GM12891 (cell line): ENCODE measurements around the gene PRPF18.

ENCODE experiments used
- DNase-seq: peaks from one replicate; pipeline ENCODE4 v3.0.0; 2011; ENCODE audit warnings: low spot score; ENCODE audit not compliant: insufficient read length
- FAIRE-seq: peaks from 2 replicates; lab custom pipeline; 2011; peaks lifted over from hg19 to GRCh38; lab: Jason Lieb, UNC
- PAX5 ChIP-seq: IDR thresholded peaks from 2 replicates; pipeline ENCODE4 v1.6.1; 2011; ENCODE audit warnings: low read length, moderate library complexity, mild to moderate bottlenecking; ENCODE audit not compliant: insufficient read depth, severe bottlenecking
- POLR2A ChIP-seq: IDR thresholded peaks from 2 replicates; pipeline ENCODE4 v1.6.1; 2011; ENCODE audit warnings: low read depth, low read length, control low read depth
- POLR2AphosphoS5 ChIP-seq: IDR thresholded peaks from 2 replicates; pipeline ENCODE4 v1.6.1; 2011; ENCODE audit warnings: low read depth, low read length, control low read depth
- POU2F2 ChIP-seq: IDR thresholded peaks from 2 replicates; pipeline ENCODE4 v1.6.1; 2011; ENCODE audit warnings: low read depth, mild to moderate bottlenecking, control low read depth, low read length, moderate library complexity
- SPI1 ChIP-seq: IDR thresholded peaks from 2 replicates; pipeline ENCODE4 v1.6.1; 2011; ENCODE audit warnings: low read depth, low read length, control low read depth
- TAF1 ChIP-seq: IDR thresholded peaks from 2 replicates; pipeline ENCODE4 v1.6.1; 2011; ENCODE audit warnings: low read depth, low read length, control low read depth

Gene PRPF18

GRCh38 chr10:13617116-13617515 lies 30.4 kb downstream of the PRPF18 start:
- TF ChIP-seq POU2F2 (no peak), POLR2AphosphoS5 (no peak), PAX5 (no peak), SPI1 (no peak), POLR2A (no peak), TAF1 (no peak)
- FAIRE-seq (no peak), DNase-seq (no peak)

GRCh38 chr10:13621931-13622330 lies 35.2 kb downstream of the PRPF18 start:
- no peak for FAIRE-seq
- TF ChIP-seq TAF1 (no peak), POLR2AphosphoS5 (no peak), POU2F2 (no peak), PAX5 (no peak), SPI1 (no peak), POLR2A (no peak)
- DNase-seq: no peak

DNA sequence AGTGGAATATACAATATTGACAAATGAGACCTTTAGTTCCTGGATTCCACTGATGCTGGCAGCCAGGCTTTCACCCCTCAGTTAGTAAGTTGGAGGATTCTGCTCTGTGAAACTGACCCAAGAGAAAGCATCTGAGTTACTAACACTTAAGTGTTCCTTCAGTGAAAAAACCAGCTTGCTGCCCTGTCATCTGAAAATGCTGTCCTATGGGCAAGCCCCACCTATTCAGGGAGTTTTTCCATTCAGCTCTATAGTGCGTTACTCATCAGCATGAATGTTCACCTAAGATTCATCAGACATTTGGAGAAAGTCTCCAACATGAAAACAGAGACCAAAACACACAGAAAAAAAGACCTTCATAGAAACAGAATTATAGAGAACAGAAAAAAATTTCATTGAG lies 37.9 kb downstream of the PRPF18 start:
- no peak for DNase-seq
- TF ChIP-seq POU2F2 (no peak), PAX5 (no peak), SPI1 (no peak), POLR2AphosphoS5 (no peak), TAF1 (no peak), POLR2A (no peak)
- no peak for FAIRE-seq

GRCh38 chr10:13627459-13628310 lies 40.9 kb downstream of the PRPF18 start:
- DNase-seq (no peak), FAIRE-seq (no peak)
- TF ChIP-seq TAF1: no peak
- TF ChIP-seq POU2F2: no peak
- TF ChIP-seq PAX5: no peak
- no peak for TF ChIP-seq SPI1
- no peak for TF ChIP-seq POLR2AphosphoS5
- no peak for TF ChIP-seq POLR2A

GRCh38 chr10:13628661-13629060 lies 41.9 kb downstream of the PRPF18 start:
- TF ChIP-seq SPI1: no peak
- no peak for TF ChIP-seq POU2F2
- no peak for TF ChIP-seq PAX5
- no peak for TF ChIP-seq TAF1
- TF ChIP-seq POLR2A: no peak
- TF ChIP-seq POLR2AphosphoS5: no peak
- FAIRE-seq: no peak

GRCh38 chr10:13629116-13629515 lies 42.4 kb downstream of the PRPF18 start:
- FAIRE-seq: no peak
- no peak for DNase-seq
- TF ChIP-seq PAX5: no peak
- TF ChIP-seq TAF1: no peak
- TF ChIP-seq POLR2A: no peak
- TF ChIP-seq SPI1: no peak
- no peak for TF ChIP-seq POLR2AphosphoS5
- TF ChIP-seq POU2F2: no peak

More at GRCh38 chr10:13628661-13629060, 41.9 kb downstream of the PRPF18 start:
- DNase-seq: no peak

DNA sequence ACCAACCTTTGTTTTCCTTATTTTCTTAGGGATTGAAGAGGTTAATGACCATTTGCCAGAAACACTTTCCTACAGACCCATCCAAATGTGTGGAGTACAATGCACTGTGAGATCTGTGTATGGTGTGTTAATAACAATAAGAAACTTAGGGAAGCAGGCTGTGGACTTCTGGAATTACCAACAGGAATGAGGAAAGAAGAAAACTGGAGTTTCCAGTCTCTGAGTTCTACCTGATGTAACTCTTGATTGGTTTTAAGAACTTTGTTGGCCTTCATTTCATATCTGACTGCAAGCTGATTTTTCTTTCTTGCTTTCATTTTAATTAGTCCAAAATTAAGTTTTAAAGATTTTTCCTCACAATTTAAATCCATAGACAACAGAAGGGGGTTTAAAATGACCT lies 43.5 kb downstream of the PRPF18 start:
- FAIRE-seq: no peak
- no peak for DNase-seq
- no peak for TF ChIP-seq SPI1
- TF ChIP-seq TAF1: no peak
- no peak for TF ChIP-seq POU2F2
- no peak for TF ChIP-seq PAX5
- no peak for TF ChIP-seq POLR2AphosphoS5
- no peak for TF ChIP-seq POLR2A

GRCh38 chr10:13631594-13631993 lies 44.8 kb downstream of the PRPF18 start:
- no peak for FAIRE-seq
- TF ChIP-seq POU2F2: no peak
- no peak for TF ChIP-seq PAX5
- no peak for TF ChIP-seq SPI1
- TF ChIP-seq TAF1: no peak
- TF ChIP-seq POLR2A: no peak
- no peak for TF ChIP-seq POLR2AphosphoS5
- DNase-seq: no peak

- no peak for FAIRE-seq
These were observed 45.7 kb downstream of the PRPF18 start for GRCh38 chr10:13632440-13632839.

More at GRCh38 chr10:13632440-13632839, 45.7 kb downstream of the PRPF18 start:
- no peak for DNase-seq
- TF ChIP-seq POU2F2 (no peak), TAF1 (no peak), PAX5 (no peak), SPI1 (no peak), POLR2A (no peak), POLR2AphosphoS5 (no peak)
